Kidney tubule cell (primary cell): ENCODE data around the gene RBPJ.

Experiments
- DNase-seq: peaks from one replicate; pipeline ENCODE4 v3.0.0-alpha.2; 2018; ENCODE audit warnings: low spot score

RBPJ gene

DNA sequence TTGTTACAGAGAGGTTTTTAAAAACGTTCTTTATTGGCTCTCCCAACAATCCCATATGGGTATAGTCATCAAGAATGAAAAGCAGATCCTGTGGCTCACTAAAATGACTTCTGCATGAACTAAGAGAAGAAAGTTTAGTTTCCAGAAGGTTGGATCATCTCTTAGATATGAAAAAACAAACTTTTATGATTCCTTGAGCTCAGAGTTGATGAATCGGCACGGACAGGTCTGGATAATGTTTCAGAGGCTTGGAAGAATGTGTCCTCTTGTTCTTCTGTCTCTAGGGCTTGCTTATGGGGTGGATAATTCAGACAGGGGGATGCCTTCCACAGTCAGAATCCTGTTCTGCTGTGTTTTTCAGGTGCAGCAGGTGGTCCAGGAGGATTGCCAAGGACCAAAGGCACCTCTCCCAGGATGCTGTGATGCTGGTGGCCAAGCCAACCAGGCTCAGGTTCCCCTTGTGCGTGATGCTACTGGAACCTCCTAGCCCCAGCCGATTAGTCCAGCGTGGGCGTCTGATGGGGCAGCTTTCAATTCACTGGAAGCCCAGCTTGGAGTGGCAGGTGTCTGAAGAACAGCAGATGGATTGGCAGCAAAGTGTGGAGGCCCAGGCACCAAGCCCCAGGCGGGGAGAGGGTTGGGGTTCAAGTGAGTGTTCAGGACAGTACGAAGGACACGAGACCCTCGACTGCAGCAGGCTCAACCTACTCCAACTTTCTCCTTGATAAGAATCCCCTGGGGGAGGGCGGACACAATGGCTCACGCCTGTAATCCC, 139.1 kb downstream of the RBPJ start:
- no peak for DNase-seq

DNA sequence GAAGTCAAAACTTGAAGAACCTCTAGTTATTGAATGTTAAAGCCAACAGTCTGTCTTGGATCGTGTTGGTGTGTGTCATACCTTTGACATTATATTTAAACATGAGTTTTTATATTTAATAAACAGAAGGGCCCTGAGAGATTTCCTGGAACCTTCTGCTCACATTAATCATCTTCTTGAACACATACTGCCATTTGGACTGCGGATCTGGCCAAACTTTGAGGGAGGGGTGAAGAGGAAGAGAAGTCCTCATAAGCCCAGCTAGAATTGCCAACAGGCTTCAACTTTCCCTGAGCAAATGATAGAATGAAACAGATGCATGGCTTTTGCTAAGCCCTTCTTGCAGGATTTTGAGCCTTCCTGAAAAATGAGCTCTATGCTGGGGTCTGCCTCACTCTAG, 142.1 kb downstream of the RBPJ start:
- no peak for DNase-seq

DNA sequence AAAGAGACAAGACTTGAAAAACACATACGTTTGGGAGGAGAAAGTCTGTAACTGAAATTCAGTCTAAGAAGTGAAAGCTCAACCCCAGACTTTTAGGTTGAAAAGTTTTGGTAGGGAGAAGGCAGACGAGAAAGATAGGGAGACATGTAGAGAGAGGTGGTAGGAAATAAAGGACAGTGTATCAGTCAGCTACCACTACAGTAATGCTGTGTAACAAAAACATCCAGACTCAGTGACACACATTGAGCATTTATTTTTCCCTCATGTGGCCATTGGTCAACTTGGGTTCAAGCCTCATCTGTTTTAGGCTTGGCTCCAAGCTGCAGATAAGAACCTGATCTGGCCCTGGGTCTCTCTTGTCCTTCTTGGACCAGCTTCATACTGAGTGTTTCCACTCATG, 142.6 kb downstream of the RBPJ start:
- no peak for DNase-seq

DNA sequence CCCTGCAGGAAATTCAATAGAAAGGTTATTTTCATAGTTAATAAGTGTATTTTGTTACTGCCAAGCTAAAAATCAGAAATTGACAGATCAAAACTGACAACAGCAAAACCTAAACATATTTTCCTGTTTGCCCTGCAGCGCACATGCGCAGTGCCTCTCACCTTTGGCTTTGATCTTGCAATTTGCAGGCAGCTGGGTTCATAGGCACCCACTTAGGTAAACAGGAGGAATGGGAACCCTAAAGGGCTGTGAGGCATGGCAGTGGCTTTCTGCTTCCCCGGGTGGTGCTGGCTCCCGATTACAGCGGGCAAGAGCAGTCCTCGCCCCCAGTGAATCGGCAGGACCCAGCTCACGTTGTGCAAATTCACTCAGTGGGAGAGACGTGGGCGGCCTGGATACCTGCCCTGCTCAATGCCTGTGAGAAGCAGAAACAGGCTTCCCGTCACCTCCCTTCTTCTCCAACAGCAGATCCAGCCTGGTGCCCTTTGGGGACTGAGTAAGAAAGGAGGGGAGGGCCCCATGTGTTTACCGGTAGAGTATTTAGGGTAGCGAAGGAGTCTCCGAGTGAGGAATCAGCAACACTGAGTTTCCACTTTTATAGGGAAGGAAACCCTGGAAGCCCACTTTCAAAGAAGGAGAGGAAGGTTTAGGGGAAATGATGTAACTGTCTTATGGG, 143.7 kb downstream of the RBPJ start:
- DNase-seq: no peak

DNA sequence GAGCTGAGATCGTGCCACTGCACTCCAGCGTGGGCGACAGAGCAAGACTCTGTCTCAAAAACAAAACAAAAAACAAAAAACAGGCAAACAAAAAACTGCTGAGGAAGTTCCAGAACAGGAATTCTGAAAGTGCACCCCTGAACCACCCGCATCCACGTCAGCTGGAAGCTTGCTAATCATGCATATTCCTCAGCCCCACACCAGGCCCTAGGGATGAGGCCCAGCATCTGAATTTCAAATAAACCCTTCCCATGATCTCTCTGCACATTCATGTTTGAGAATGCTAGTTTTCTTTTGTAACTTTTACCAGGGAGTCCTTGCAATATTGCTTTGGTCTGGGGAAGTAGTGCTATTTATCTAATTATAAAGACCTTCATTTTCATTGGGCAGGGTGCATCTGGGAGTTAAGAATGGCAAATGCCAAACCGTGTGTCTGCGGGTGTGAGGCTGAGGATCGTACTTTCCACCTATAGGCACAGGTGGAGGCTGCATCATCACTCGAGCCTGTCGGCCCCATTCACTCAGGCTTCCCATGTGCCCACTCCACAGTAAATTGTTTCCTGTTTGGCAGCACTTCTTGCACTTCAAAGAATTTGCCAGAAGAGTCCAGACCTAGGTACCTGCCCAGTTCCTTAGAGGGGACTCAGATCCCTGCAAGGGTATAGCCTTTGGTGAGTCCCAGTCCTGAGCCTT, 145.9 kb downstream of the RBPJ start:
- DNase-seq: no peak

DNA sequence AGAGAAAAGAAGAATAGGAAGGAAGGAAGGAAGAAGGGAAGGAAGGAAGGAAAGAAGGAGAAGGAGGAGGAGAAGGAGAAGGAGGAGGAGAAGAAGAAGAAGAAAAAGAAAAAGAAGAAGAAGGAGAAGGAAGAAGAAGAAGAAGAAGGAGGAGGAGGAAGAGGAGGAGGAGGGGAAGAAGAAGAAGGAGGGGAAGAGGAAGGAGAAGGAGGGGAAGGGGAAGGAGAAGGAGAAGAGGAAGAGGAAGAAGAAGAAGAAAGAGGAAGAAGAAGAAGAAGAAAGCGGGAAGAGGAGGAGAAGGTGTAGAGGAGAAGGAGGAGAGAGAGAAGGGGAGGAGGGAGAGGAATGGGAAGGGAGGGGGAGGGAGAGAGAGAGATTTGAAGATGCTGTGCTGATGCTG, 146.9 kb downstream of the RBPJ start:
- no peak for DNase-seq

DNA sequence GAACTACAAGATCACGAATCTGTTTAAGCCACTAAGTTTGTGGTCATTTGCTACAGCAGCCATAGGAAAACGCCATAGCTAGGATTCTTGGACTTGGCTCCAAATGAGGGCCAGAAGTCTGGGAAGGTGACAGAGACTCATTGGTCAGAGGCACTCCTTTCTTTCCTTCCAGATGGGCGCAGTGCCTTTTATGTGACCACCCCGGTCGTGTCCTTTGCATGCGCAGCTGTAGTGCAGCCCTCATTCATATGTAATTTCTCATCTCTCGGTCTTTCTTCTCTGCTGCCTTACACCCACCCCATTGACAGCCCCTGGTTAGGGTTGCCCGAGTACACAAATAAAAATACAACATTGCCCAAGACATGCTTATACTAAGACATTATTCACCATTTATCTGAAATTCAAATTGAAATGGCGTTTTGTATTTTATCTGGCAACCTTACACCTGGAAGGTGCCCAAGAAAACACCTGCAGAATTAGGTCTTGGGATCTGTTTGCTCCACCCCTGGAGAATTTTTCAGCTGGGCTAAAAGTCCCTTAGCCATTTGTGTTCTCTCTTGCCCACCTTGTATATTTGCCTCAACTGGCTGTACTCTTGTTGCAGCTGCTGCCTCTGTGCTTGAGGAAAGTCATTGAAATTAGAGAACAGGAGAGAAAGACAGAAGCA, 147.6 kb downstream of the RBPJ start:
- DNase-seq: no peak

DNA sequence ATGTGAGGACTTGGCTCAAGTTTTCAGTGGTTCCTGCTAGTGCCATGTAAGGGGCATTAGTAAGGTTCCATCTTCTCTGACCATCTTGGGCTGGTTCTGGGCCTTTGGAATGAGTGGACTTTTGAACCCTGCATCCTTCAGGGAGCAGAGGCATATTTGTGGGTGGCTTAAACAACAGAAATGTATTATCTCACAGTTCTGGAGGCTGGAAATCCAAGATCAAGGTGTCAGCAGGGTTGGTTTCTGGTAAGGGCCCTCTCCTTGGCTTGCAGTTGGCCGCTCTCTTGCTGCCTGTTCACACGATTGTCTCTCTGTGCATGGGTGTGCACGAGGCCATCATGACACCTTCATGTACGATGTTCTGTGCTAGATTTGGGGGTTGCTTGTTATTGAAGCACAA, 148.2 kb downstream of the RBPJ start:
- no peak for DNase-seq

DNA sequence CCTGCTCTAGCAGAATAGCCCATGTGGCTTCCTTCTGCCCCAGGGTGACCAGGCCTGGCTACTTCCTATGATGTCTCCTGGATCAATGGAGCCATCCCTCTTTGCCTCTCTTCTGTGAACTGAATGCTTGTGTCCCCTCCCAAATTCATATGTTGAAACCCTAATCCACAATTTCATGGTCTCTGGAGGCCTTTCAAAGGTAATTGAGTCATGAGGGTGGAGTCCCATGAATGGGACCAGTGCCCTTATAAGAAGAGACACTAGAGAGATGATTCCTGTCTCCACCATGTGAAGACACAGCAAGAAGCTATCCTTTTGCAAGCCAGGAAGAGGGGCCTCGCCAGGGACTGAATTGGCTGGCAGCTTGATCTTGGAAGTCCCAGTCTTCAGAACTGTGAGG, 151.1 kb downstream of the RBPJ start:
- no peak for DNase-seq

DNA sequence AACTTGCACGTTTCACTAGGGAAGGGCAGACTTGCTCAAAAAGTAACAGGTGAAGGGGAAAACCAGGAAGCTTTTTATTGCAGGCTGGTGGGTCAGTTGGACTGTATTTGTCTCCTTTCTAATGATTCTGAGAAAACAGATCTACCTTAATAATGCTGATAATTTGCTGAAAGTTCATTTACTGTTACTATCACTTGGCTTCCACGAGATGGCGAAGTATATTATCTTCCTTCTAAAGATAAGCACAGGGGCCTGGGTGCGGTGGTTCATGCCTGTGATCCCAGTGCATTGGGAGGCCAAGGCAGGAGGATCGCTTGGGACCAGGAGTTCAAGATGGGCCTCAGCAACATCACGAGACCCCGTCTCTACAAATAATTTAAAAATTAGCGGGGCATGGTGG, 153.1 kb downstream of the RBPJ start:
- no peak for DNase-seq

DNA sequence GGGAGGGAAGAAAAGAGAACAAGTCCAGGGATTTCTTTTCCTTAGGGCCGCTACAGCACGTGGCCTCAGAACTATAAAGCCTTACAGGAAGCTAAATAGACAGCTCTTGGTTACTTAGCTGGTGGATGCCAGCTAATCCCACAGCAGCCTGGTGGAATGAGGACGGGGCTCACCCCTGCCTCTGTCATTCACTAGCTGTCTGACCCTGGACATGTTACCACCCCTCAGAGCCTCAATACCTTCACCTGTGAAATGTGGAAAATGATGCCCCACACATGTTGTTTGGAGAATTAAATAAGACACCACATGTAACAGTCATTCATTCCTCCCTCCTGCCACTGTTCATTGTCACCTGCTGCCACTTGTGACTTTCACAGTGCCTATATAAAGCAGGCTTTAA, 153.7 kb downstream of the RBPJ start:
- no peak for DNase-seq

DNA sequence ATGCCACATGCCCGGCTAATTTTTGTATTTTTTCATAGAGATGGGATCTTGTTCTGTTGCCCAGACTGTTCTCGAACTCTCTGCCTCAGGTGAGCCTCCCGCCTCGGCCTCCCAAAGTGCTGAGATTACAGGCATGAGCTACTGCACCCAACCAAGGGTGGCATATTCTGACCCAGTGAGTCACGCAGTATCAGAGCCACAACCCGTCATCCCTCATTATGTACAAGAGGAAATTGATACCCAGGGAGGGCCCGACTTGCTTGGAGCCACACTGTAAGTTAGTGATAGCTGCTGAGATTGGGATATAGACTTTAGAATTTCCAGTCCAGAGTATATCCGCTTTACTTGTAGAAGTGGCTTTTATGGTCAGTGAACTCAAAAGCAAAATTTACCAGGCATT, 154.9 kb downstream of the RBPJ start:
- DNase-seq: no peak

DNA sequence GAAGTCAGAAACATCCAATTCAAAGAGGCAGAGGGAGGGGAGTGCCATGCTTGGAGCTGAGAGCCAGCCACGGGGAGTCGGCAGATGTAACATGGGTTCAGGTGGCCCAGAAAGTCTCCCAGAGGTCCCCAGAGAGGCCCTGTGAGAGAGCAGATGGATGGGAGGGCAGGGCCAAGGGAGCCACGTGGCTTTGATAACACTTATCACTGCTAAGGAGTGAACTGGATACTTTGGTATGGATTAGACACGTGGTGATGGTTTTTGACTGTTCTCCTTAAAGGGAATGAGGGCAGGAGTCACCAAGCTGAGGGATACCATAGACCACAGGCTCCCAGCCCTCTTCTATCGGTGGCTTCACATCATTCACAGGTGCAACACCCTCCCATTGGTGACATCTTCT, 155.7 kb downstream of the RBPJ start:
- no peak for DNase-seq

DNA sequence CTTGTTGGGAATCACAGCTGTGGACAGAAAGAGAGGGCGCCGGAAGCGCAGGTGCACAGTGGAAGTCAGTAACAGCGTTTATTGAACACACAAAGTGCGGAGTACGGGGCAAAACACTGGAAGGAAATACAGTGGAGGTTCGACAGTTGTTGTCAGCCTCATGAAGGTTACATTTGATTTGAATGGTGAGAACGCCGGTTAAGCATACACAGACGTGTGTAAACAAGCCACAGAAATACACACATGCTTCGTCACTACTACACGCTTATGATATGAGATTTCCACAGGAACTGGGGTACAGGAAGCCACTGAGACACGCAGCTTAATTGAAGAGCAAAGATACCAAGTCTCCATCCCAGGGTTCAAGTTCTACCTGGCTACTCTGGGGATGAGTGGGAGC, 157.5 kb downstream of the RBPJ start:
- no peak for DNase-seq

DNA sequence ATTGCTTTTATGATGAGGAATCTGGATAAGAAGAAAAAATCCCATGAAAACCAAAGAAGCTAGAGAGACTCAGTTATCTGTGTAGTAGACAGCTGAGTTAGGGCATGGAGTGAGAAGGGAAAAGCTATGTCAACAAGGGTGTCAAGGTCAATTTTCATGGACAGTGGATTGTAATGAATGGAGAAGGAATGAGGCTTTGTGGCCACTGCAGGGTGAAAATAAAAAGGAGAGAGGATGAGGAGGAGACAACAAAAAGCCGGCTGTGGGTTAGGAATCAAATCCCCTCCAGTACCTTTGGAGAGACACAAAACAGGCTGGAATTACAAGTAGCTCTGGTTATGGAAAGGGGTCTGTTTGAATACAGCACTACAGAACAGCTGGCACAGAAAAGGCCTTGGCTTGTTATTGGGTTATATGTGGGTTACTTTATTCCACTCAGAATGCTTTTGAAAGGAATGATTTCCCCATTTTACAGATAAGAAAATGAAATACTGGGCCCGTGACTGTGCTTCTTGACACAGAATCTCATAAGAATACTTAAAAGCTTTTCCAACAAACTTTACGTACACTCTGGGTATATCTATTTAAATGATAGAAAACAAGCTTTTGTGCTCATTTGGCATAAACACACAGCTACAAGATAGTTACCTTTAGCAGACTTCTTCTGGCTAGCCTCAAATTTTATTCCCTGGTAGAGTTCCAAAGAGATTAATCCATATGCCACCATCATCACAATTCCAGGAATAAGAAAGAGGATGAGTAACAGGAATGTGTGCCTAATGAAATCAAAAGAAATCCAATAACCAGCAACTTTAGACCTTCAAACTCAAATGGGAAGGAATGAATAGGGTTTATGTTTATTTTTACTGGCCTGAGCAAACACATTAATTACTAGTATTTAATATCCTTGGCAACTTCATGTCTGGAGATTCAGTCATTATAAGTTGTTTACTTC, 162.0 kb downstream of the RBPJ start:
- DNase-seq: no peak

DNA sequence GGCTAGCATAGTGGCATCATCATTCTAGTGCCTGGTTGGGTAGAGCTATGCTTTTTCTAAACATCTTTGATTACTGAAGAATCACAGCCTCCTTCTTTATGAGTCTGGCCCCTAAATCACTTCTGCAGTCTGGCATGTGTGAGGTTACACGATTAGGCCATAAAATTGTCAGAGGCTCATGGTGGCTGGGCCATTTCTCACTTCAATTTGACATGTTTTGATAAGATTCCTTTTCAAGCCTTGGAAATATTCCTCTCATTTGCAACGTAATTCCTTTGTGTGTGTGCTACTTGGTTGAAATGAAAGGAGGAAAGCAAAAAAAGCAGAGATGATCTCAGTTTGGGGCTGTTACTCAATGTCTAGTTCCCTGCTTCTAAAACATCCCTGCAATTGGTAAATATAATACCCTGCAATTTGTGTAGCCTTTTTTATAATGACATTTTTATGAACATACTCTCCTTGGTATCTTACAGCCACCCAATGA, 163.3 kb downstream of the RBPJ start:
- DNase-seq: no peak

DNA sequence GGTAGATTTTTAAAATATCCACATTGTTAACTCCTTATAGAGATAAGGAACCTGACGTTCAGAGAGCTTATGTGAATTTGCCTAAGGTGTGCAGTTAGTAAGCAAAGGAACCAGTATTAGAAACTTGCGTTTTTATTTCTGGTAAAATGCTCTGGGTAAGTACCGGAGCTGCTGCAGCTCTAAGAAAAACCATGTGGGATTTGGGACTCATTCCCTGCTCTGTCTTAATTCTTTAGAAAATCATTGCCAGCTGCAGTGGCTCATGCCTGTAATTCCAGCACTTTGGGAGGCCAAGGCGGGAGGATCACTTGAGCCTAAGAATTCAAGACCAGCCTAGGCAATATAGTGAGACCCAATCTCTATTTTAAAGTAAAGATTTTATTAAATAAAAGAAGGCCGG, 163.7 kb downstream of the RBPJ start:
- DNase-seq: no peak
